K562 (cell line): ENCODE measurements around the gene CDK5RAP3. TPM values are rescaled to one million over a fixed set of nuclear protein-coding genes. Genes with fewer than 3 reads are reported as not detected.
A peak's percentile ranks its signal among the peaks of the same experiment; 100 is the strongest.

Experiments
- BCOR ChIP-seq: fragments of 450-650 bp; IDR thresholded peaks from 2 replicates; pipeline ENCODE4 v1.6.1; 2016
- CTBP1 ChIP-seq: fragments of 450-650 bp; IDR thresholded peaks from 2 replicates; pipeline ENCODE4 v1.6.1; 2016; ENCODE audit warnings: borderline replicate concordance
- DLX4 ChIP-seq: fragments of 250-450 bp; sonication (Bioruptor Pico); IDR thresholded peaks from 2 replicates; pipeline ENCODE4 v1.6.1; 2021; ENCODE audit warnings: mild to moderate bottlenecking
- E2F6 ChIP-seq, 2 experiments: IDR thresholded peaks; 2 replicates each; pipeline ENCODE4 v1.6.1; 2011; ENCODE audit warnings: borderline replicate concordance in 1 of 2, control low read depth in 1 of 2, low read depth in 1 of 2, low read length in 1 of 2, mild to moderate bottlenecking in 1 of 2, mixed read lengths in 1 of 2, moderate library complexity in 1 of 2; ENCODE audit not compliant: insufficient read depth in 1 of 2, insufficient read length in 1 of 2, poor library complexity in 1 of 2, severe bottlenecking in 1 of 2; ENCODE audit errors: extremely low read depth in 1 of 2
- HOXB6 ChIP-seq: fragments of 250-450 bp; sonication (Bioruptor Pico); IDR thresholded peaks from 2 replicates; pipeline ENCODE4 v1.5.1; 2022; ENCODE audit warnings: mild to moderate bottlenecking, borderline replicate concordance
- ILK ChIP-seq: fragments of 450-650 bp; IDR thresholded peaks from 2 replicates; pipeline ENCODE4 v1.6.1; 2016; ENCODE audit warnings: missing genetic modification characterization, low read depth, mild to moderate bottlenecking, missing compliant biosample characterization, moderate library complexity, borderline replicate concordance
- KDM1A ChIP-seq, 2 experiments: fragments of 450-650 bp; IDR thresholded peaks; 2 replicates each; pipeline ENCODE4 v1.6.1; 2016; ENCODE audit warnings: mild to moderate bottlenecking in 2 of 2
- POLR2AphosphoS5 ChIP-seq: IDR thresholded peaks from 2 replicates; pipeline ENCODE4 v1.6.1; 2011; ENCODE audit warnings: mild to moderate bottlenecking, low read depth, low read length, moderate library complexity; ENCODE audit not compliant: control insufficient read depth, insufficient read depth
- POLR2G ChIP-seq: fragments of 200-400 bp; formaldehyde crosslinking; IDR thresholded peaks from 2 replicates; pipeline ENCODE4 v1.6.1; 2017; ENCODE audit warnings: low read depth, mild to moderate bottlenecking, antibody characterized with exemption, low read length, moderate library complexity
- RBM25 ChIP-seq: fragments of 200-400 bp; formaldehyde crosslinking; IDR thresholded peaks from 2 replicates; pipeline ENCODE4 v1.6.1; 2018; ENCODE audit warnings: low read length, low read depth, moderate library complexity; ENCODE audit not compliant: severe bottlenecking
- SMARCA4 ChIP-seq: fragments of 450-650 bp; IDR thresholded peaks from 2 replicates; pipeline ENCODE4 v1.6.1; 2016
- SMARCE1 ChIP-seq: fragments of 450-650 bp; IDR thresholded peaks from 2 replicates; pipeline ENCODE4 v1.7.1; 2016; ENCODE audit warnings: mild to moderate bottlenecking
- TEAD2 ChIP-seq: fragments of 450-650 bp; IDR thresholded peaks from 2 replicates; pipeline ENCODE4 v1.6.1; 2016; ENCODE audit warnings: missing genetic modification characterization, control low read depth, missing compliant biosample characterization
- THAP7 ChIP-seq: fragments of 250-450 bp; sonication (Bioruptor Pico); IDR thresholded peaks from 2 replicates; pipeline ENCODE4 v1.5.0; 2021
- TRIM24 ChIP-seq, 2 experiments: fragments of 450-650 bp; IDR thresholded peaks; 2 replicates each; pipeline ENCODE4 v1.6.1; 2016
- ZFP36 ChIP-seq: fragments of 150-350 bp; IDR thresholded peaks from 2 replicates; pipeline ENCODE4 v1.6.1; 2018; ENCODE audit warnings: low read length, low read depth; ENCODE audit not compliant: partially characterized antibody
- ZNF121 ChIP-seq: sonication (generic); formaldehyde crosslinking; conservative IDR thresholded peaks from 2 replicates; pipeline ENCODE4 v1.8.0; 2022; ENCODE audit warnings: missing genetic modification reagents
- ZNF140 ChIP-seq: fragments of 250-450 bp; sonication (Bioruptor Pico); IDR thresholded peaks from 2 replicates; pipeline ENCODE4 v1.8.0; 2021; ENCODE audit warnings: moderate library complexity, mild to moderate bottlenecking, inconsistent platforms
- ZNF316 ChIP-seq: fragments of 450-650 bp; IDR thresholded peaks from 2 replicates; pipeline ENCODE4 v1.6.1; 2016
- ZNF384 ChIP-seq: IDR thresholded peaks from 2 replicates; pipeline ENCODE4 v1.6.1; 2012; ENCODE audit warnings: low read depth, low read length, improper control_type of control experiment
- ZNF507 ChIP-seq: conservative IDR thresholded peaks from 2 replicates; pipeline ENCODE4 v1.6.1; 2017; ENCODE audit warnings: missing genetic modification characterization, missing compliant biosample characterization
- ZNF785 ChIP-seq: fragments of 250-450 bp; sonication (Bioruptor Pico); IDR thresholded peaks from 2 replicates; pipeline ENCODE4 v1.4.0; 2020; ENCODE audit warnings: mild to moderate bottlenecking
- polyA plus RNA-seq, 8 experiments: library from polyadenylated mRNA; depleted of rRNA in 4 of 8; stranded (reverse) in 5 of 8; unstranded in 3 of 8; fragments of >200 nt; fragmentation: Nextera tagmentation in 2 of 8; fragmentation: Illumina TruSeq in 1 of 8; extraction: Ambion mirVana in 2 of 8; extraction: Trizol in 1 of 8; gene quantifications; 2 replicates each; pipeline versions ENCODE4 v1.2.1 to v1.2.3, GENCODE V29; 2011 to 2014; ENCODE audit warnings: inconsistent platforms in 1 of 8, missing spikeins in 1 of 8
- total RNA-seq, 7 experiments: library from RNA; depleted of rRNA in 6 of 7; stranded (reverse); fragments of >200 nt in 6 of 7; fragmentation: Illumina TruSeq in 2 of 7; extraction: Trizol in 2 of 7; gene quantifications; 2 replicates each; pipeline versions ENCODE4 v1.2.1 to v1.2.3, GENCODE V29; 2011 to 2021; ENCODE audit warnings: low replicate concordance in 1 of 7
- TF ChIP-seq, protein P1 (sequence below): fragments of 450-650 bp; IDR thresholded peaks from 2 replicates; pipeline ENCODE4 v1.6.1; 2016
- TF ChIP-seq, protein P2 (sequence below): sonication (generic); formaldehyde crosslinking; IDR thresholded peaks from 2 replicates; pipeline ENCODE4 v1.8.0; 2022; ENCODE audit warnings: mild to moderate bottlenecking, missing genetic modification reagents
- TF ChIP-seq, protein P3 (sequence below), 2 experiments: fragments of 450-650 bp; conservative IDR thresholded peaks; 2 replicates each; pipeline ENCODE4 v1.6.1; 2017; ENCODE audit warnings: mild to moderate bottlenecking in 2 of 2, moderate library complexity in 2 of 2

CDK5RAP3 gene
- total and polyA plus RNA-seq, 9 of the 15 experiments (the other 6 are each of a cell fraction or from before 2014, with no cell fraction given): 44.2 to 202 (median 91.5) TPM

DNA sequence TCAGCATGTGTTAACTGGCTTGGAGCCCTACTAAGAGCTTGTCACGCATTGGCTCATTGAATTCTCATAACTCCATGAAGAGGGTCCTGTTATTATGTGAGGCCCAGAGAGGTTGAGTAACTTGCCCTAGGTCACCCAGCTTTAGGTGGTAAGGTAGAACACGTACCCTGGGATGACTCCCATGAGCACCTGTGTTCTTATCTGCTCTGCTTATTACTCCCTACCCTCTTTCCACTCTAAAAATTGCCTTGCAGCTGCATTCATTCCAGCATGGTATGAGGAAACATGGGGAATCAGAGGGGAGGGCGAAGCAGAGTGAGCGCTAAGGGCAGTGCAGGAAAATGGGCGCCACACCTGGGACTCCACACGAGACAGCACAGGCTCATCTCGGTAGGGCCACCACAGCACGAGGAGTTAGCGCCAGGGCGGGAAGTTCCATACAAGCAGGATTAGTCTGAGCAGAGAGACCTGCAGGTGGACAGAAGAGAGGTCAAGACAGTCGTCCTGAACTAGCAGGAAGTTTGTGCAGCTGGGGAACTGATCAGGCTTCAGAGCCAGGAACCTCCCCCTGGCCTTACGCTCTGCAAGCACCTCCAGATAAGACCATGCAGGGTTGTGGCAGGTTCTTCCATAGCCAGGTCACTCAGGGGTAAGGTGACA is 56.5 kb downstream of the CDK5RAP3 start (continued):
- TF ChIP-seq DLX4 (no peak), TRIM24 (IDR thresholded peaks at IDR 0.05) (no peak), ZNF316 (no peak), KDM1A (IDR thresholded peaks at IDR 0.05) (peak in 1 of 2 experiments; percentile 1; a peak in 2 of 4 replicates), SMARCE1 (no peak), ILK (tag) (no peak), HOXB6 (CRISPR knock-in tag) (no peak), CTBP1 (no peak), TEAD2 (tag) (no peak), E2F6 (IDR thresholded peaks at IDR 0.05; ENCODE audit: borderline replicate concordance in 1 of 2, extremely low read depth in 1 of 2, insufficient read depth in 1 of 2, insufficient read length in 1 of 2, low read depth in 1 of 2, low read length in 1 of 2, poor library complexity in 1 of 2, severe bottlenecking in 1 of 2) (peak; percentile 28 to 64), ZNF384 (no peak), ZFP36 (peak; percentile 80), ZNF507 (no peak), POLR2G (no peak), ZNF121 (CRISPR knock-in tag) (no peak), THAP7 (CRISPR knock-in tag) (no peak), BCOR (peak; percentile 93), POLR2AphosphoS5 (no peak), ZNF785 (CRISPR knock-in tag) (no peak), SMARCA4 (no peak), ZNF140 (CRISPR knock-in tag) (no peak), RBM25 (peak; percentile 75)
- TF ChIP-seq, protein P1, sequence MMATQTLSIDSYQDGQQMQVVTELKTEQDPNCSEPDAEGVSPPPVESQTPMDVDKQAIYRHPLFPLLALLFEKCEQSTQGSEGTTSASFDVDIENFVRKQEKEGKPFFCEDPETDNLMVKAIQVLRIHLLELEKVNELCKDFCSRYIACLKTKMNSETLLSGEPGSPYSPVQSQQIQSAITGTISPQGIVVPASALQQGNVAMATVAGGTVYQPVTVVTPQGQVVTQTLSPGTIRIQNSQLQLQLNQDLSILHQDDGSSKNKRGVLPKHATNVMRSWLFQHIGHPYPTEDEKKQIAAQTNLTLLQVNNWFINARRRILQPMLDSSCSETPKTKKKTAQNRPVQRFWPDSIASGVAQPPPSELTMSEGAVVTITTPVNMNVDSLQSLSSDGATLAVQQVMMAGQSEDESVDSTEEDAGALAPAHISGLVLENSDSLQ: no peak
- TF ChIP-seq, protein P2, sequence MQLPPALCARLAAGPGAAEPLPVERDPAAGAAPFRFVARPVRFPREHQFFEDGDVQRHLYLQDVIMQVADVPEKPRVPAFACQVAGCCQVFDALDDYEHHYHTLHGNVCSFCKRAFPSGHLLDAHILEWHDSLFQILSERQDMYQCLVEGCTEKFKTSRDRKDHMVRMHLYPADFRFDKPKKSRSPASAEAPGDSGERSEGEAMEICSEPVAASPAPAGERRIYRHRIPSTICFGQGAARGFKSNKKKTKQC (CRISPR knock-in tag): 0 out of 2 replicates have a peak, but pooled peaks have one; percentile 21
- TF ChIP-seq, protein P3, sequence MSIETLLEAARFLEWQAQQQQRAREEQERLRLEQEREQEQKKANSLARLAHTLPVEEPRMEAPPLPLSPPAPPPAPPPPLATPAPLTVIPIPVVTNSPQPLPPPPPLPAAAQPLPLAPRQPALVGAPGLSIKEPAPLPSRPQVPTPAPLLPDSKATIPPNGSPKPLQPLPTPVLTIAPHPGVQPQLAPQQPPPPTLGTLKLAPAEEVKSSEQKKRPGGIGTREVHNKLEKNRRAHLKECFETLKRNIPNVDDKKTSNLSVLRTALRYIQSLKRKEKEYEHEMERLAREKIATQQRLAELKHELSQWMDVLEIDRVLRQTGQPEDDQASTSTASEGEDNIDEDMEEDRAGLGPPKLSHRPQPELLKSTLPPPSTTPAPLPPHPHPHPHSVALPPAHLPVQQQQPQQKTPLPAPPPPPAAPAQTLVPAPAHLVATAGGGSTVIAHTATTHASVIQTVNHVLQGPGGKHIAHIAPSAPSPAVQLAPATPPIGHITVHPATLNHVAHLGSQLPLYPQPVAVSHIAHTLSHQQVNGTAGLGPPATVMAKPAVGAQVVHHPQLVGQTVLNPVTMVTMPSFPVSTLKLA (conservative IDR thresholded peaks at IDR 0.05): no peak
